Liver (tissue), 3 donors: ENCODE results near the gene ATXN10.

Source experiments
- GABPA ChIP-seq, 2 donors: IDR thresholded peaks in 1 of 2; conservative IDR thresholded peaks in 1 of 2; 2 replicates each; pipeline ENCODE4 v1.6.1; 2016; ENCODE audit warnings: antibody characterized with exemption in 2 of 2, mild to moderate bottlenecking in 1 of 2, moderate library complexity in 1 of 2
- JUND ChIP-seq, 2 donors: IDR thresholded peaks; 2 replicates each; pipeline ENCODE4 v1.6.1; 2016; ENCODE audit warnings: antibody characterized with exemption in 2 of 2
- NR2F2 ChIP-seq: IDR thresholded peaks from 2 replicates; pipeline ENCODE4 v1.6.1; 2016; ENCODE audit warnings: antibody characterized with exemption
- RAD21 ChIP-seq, 2 donors: IDR thresholded peaks; 2 replicates each; pipeline ENCODE4 v1.6.1; 2016; ENCODE audit warnings: antibody characterized with exemption in 2 of 2, mild to moderate bottlenecking in 2 of 2
- TAF1 ChIP-seq: conservative IDR thresholded peaks from 2 replicates; pipeline ENCODE4 v1.6.1; 2016; ENCODE audit warnings: antibody characterized with exemption, mild to moderate bottlenecking
- TF ChIP-seq, protein P1 (sequence below): fragments of 150-350 bp; IDR thresholded peaks from 2 replicates; pipeline ENCODE4 v1.5.1; 2017; ENCODE audit warnings: improper control_type of control experiment, low read depth, low read length; ENCODE audit not compliant: missing input control
- TF ChIP-seq, protein P2 (sequence below): IDR thresholded peaks from 2 replicates; pipeline ENCODE4 v1.6.1; 2016; ENCODE audit warnings: antibody characterized with exemption
- TF ChIP-seq, protein P3 (sequence below): IDR thresholded peaks from 2 replicates; pipeline ENCODE4 v1.6.1; 2016; ENCODE audit warnings: antibody characterized with exemption
- donor health status: healthy.
- donor health status: healthy.

DNA sequence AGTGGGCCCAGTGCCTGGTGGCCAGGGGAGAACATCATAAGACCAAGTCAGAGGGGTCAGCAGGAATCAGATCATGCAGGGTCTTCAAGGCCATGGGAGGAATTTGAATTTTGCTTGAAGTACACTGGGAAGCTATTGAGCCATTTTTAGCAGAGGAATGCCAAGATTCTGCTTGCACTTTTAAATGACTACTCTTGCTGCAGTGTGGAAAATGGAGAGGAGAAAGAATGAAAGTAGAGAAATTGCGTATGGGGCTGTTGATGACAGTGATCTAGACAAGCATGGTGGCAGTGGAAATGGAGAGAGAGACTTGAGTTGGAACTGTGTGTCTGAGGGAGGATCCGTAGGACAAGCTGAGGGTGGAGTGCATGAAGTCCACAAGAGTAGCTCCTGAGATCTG is 177.3 kb downstream of the ATXN10 start:
- TF ChIP-seq, protein P1, sequence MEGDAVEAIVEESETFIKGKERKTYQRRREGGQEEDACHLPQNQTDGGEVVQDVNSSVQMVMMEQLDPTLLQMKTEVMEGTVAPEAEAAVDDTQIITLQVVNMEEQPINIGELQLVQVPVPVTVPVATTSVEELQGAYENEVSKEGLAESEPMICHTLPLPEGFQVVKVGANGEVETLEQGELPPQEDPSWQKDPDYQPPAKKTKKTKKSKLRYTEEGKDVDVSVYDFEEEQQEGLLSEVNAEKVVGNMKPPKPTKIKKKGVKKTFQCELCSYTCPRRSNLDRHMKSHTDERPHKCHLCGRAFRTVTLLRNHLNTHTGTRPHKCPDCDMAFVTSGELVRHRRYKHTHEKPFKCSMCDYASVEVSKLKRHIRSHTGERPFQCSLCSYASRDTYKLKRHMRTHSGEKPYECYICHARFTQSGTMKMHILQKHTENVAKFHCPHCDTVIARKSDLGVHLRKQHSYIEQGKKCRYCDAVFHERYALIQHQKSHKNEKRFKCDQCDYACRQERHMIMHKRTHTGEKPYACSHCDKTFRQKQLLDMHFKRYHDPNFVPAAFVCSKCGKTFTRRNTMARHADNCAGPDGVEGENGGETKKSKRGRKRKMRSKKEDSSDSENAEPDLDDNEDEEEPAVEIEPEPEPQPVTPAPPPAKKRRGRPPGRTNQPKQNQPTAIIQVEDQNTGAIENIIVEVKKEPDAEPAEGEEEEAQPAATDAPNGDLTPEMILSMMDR: no peak
- TF ChIP-seq, protein P2, sequence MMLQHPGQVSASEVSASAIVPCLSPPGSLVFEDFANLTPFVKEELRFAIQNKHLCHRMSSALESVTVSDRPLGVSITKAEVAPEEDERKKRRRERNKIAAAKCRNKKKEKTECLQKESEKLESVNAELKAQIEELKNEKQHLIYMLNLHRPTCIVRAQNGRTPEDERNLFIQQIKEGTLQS: no peak
- TF ChIP-seq, protein P3, sequence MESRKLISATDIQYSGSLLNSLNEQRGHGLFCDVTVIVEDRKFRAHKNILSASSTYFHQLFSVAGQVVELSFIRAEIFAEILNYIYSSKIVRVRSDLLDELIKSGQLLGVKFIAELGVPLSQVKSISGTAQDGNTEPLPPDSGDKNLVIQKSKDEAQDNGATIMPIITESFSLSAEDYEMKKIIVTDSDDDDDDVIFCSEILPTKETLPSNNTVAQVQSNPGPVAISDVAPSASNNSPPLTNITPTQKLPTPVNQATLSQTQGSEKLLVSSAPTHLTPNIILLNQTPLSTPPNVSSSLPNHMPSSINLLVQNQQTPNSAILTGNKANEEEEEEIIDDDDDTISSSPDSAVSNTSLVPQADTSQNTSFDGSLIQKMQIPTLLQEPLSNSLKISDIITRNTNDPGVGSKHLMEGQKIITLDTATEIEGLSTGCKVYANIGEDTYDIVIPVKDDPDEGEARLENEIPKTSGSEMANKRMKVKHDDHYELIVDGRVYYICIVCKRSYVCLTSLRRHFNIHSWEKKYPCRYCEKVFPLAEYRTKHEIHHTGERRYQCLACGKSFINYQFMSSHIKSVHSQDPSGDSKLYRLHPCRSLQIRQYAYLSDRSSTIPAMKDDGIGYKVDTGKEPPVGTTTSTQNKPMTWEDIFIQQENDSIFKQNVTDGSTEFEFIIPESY: no peak
- TF ChIP-seq NR2F2: no peak
- TF ChIP-seq JUND (IDR thresholded peaks at IDR 0.05): no peak
- no peak for TF ChIP-seq GABPA (IDR thresholded peaks at IDR 0.05 in 1 of 2, conservative IDR thresholded peaks at IDR 0.05 in 1 of 2)
- TF ChIP-seq TAF1: no peak
- no peak for TF ChIP-seq RAD21 (IDR thresholded peaks at IDR 0.05)
